OCI-LY3 (cell line): ENCODE measurements around the gene COG1.

Experiments
- H2AFZ ChIP-seq: fragments of 200-600, 300-600 bp; shearing (Covaris generic); 2 replicates; pipeline ENCODE4 v1.6.0; 2014; ENCODE audit warnings: antibody characterized with exemption, low read depth, low read length
- H3K27ac ChIP-seq: fragments of 200-600, 300-600 bp; sonication (generic); 2 replicates; pipeline ENCODE4 v1.5.1; 2014; ENCODE audit warnings: mild to moderate bottlenecking, low read length, moderate library complexity, mixed read lengths
- H3K27me3 ChIP-seq: fragments of 200-600, 300-600 bp; sonication (generic); 2 replicates; pipeline ENCODE4 v1.6.1; 2014; ENCODE audit warnings: low read depth, low read length, mixed read lengths
- H3K36me3 ChIP-seq: fragments of 200-600, 300-600 bp; sonication (generic); replicated peaks from 2 replicates; pipeline ENCODE3; 2014; ENCODE audit warnings: low read depth, low read length, mixed read lengths
- H3K4me1 ChIP-seq: fragments of 300-600, 200-600 bp; sonication (generic); 2 replicates; pipeline ENCODE4 v1.6.1; 2014; ENCODE audit warnings: low read length, mixed read lengths
- H3K4me2 ChIP-seq: fragments of 200-600, 300-600 bp; sonication (generic); 2 replicates; pipeline ENCODE4 v1.6.1; 2014; ENCODE audit warnings: low read length, mixed read lengths
- H3K4me3 ChIP-seq: fragments of 300-600, 200-600 bp; sonication (generic); 2 replicates; pipeline ENCODE4 v1.5.1; 2014; ENCODE audit warnings: antibody characterized with exemption, mild to moderate bottlenecking, low read length, moderate library complexity
- H3K79me2 ChIP-seq: fragments of 300-600, 200-600 bp; shearing (Covaris generic); 2 replicates; pipeline ENCODE4 v1.6.1; 2014; ENCODE audit warnings: mild to moderate bottlenecking, low read length, mixed read lengths
- H3K9ac ChIP-seq: fragments of 300-600, 200-600 bp; shearing (Covaris generic); 2 replicates; pipeline ENCODE4 v1.6.0; 2014; ENCODE audit warnings: mild to moderate bottlenecking, low read length, moderate library complexity
- H3K9me3 ChIP-seq: fragments of 200-600, 300-600 bp; shearing (Covaris generic); 2 replicates; pipeline ENCODE4 v1.6.1; 2014; ENCODE audit warnings: low read length, mixed read lengths; ENCODE audit not compliant: insufficient read depth
- H4K20me1 ChIP-seq: fragments of 200-600, 300-600 bp; sonication (generic); 2 replicates; pipeline ENCODE4 v1.6.1; 2016; ENCODE audit warnings: low read length, mixed read lengths; ENCODE audit not compliant: insufficient read depth
- CTCF ChIP-seq: fragments of 200-600, 300-600 bp; sonication (generic); IDR thresholded peaks from 2 replicates; pipeline ENCODE4 v1.5.1; 2014; ENCODE audit warnings: antibody characterized with exemption, low read length, low read depth
- EZH2phosphoT487 ChIP-seq: fragments of 200-600 bp; shearing (Covaris generic); IDR thresholded peaks from 2 replicates; pipeline ENCODE4 v1.6.1; 2018; ENCODE audit warnings: antibody characterized with exemption, mixed run types, low read depth

The COG1 gene

GRCh38 chr17:73208139-73208827 is 15.4 kb downstream of the COG1 start:
- Histone ChIP-seq H3K4me2 (no peak overlapping the region), H3K9ac (no peak overlapping the region), H3K27me3 (no peaks in the 10 kb centered on the region), H3K4me1 (no peaks in the 10 kb centered on the region), H2AFZ (no peak overlapping the region), H4K20me1 (no peaks in the 10 kb centered on the region), H3K79me2 (no peaks in the 10 kb centered on the region), H3K9me3 (no peaks in the 10 kb centered on the region), H3K27ac (no peak overlapping the region), H3K36me3 (peaks cover 49% of the 10 kb centered on the region), H3K4me3 (no peak overlapping the region)
- no peak for TF ChIP-seq EZH2phosphoT487
- TF ChIP-seq CTCF = no peak

GRCh38 chr17:73209436-73209835 is 16.6 kb downstream of the COG1 start:
- TF ChIP-seq EZH2phosphoT487 (no peak), CTCF (no peak)
- Histone ChIP-seq H3K9ac (no peak overlapping the region), H2AFZ (no peak overlapping the region), H3K79me2 (no peaks in the 10 kb centered on the region), H3K4me3 (no peak overlapping the region), H3K27ac (no peak overlapping the region), H3K9me3 (no peaks in the 10 kb centered on the region), H3K4me1 (no peaks in the 10 kb centered on the region), H3K36me3 (peaks cover 39% of the 10 kb centered on the region), H3K4me2 (no peak overlapping the region), H4K20me1 (0 out of 2 replicates have a peak, but pooled peaks cover under 1% of the 10 kb centered on the region), H3K27me3 (no peaks in the 10 kb centered on the region)

GRCh38 chr17:73210002-73210678 is 17.3 kb downstream of the COG1 start:
- Histone ChIP-seq H3K4me3 (no peak overlapping the region), H3K27ac (no peak overlapping the region), H3K27me3 (no peaks in the 10 kb centered on the region), H3K79me2 (no peaks in the 10 kb centered on the region), H3K4me2 (no peak overlapping the region), H3K9ac (no peak overlapping the region), H3K4me1 (no peaks in the 10 kb centered on the region), H2AFZ (no peak overlapping the region), H4K20me1 (0 out of 2 replicates have a peak, but pooled peaks cover 4% of the 10 kb centered on the region), H3K36me3 (peaks cover 38% of the 10 kb centered on the region), H3K9me3 (no peaks in the 10 kb centered on the region)
- TF ChIP-seq EZH2phosphoT487 = no peak
- TF ChIP-seq CTCF = no peak

GRCh38 chr17:73211745-73212144 is 18.9 kb downstream of the COG1 start:
- Histone ChIP-seq H3K27ac (no peak overlapping the region), H3K9ac (no peak overlapping the region), H3K9me3 (no peaks in the 10 kb centered on the region), H3K4me3 (no peak overlapping the region), H3K27me3 (no peaks in the 10 kb centered on the region), H3K79me2 (no peaks in the 10 kb centered on the region), H2AFZ (no peak overlapping the region), H3K36me3 (peaks cover 35% of the 10 kb centered on the region), H3K4me1 (no peaks in the 10 kb centered on the region), H3K4me2 (no peak overlapping the region), H4K20me1 (peaks cover 16% of the 10 kb centered on the region)
- TF ChIP-seq EZH2phosphoT487 = no peak
- TF ChIP-seq CTCF = no peak
